GM18517 (cell line): ENCODE results near the gene ALDH1L2.

ENCODE experiments used
- ATAC-seq: cut with Tn5 transposase; IDR thresholded peaks from one replicate; pipeline ENCODE4 v1.9.1; 2021; ENCODE audit warnings: mild to moderate bottlenecking, moderate library complexity; ENCODE audit not compliant: unreplicated experiment

The ALDH1L2 gene

GRCh38 chr12:105036937-105037649 lies 47.2 kb downstream of the ALDH1L2 start:
- ATAC-seq = no peak

GRCh38 chr12:105033851-105034250 lies 50.4 kb downstream of the ALDH1L2 start:
- ATAC-seq = no peak

- no peak for ATAC-seq
Observed at GRCh38 chr12:105032703-105033357, 51.4 kb downstream of the ALDH1L2 start.

- ATAC-seq = peak; percentile 95
Observed at GRCh38 chr12:105030820-105031807, 53.1 kb downstream of the ALDH1L2 start.

- ATAC-seq = no peak
Observed at GRCh38 chr12:105026411-105026810, 57.8 kb downstream of the ALDH1L2 start.

- no peak for ATAC-seq
Observed at GRCh38 chr12:105025890-105026289, 58.4 kb downstream of the ALDH1L2 start.

GRCh38 chr12:105024928-105025327 lies 59.3 kb downstream of the ALDH1L2 start:
- ATAC-seq = no peak

GRCh38 chr12:105020241-105020962 lies 63.9 kb downstream of the ALDH1L2 start:
- no peak for ATAC-seq

GRCh38 chr12:105018776-105019175 lies 65.5 kb downstream of the ALDH1L2 start:
- ATAC-seq = no peak

GRCh38 chr12:105018012-105018411 lies 66.2 kb downstream of the ALDH1L2 start:
- no peak for ATAC-seq

GRCh38 chr12:105015543-105015942 lies 68.7 kb downstream of the ALDH1L2 start:
- ATAC-seq = no peak

- no peak for ATAC-seq
Observed at GRCh38 chr12:105014603-105015002, 69.7 kb downstream of the ALDH1L2 start.

- ATAC-seq = no peak
Observed at GRCh38 chr12:105013892-105014291, 70.4 kb downstream of the ALDH1L2 start.

GRCh38 chr12:105001476-105001875 lies 82.8 kb downstream of the ALDH1L2 start:
- no peak for ATAC-seq

- no peak for ATAC-seq
Observed at GRCh38 chr12:104999347-104999685, 84.9 kb downstream of the ALDH1L2 start.

- ATAC-seq = no peak
Observed at GRCh38 chr12:104998423-104999346, 85.6 kb downstream of the ALDH1L2 start.

GRCh38 chr12:104997541-104997940 lies 86.7 kb downstream of the ALDH1L2 start:
- ATAC-seq = no peak

GRCh38 chr12:104994336-104994735 lies 89.9 kb downstream of the ALDH1L2 start:
- no peak for ATAC-seq

- no peak for ATAC-seq
Observed at GRCh38 chr12:104991565-104992128, 92.6 kb downstream of the ALDH1L2 start.
